Caco-2 (cell line): Measurements from ENCODE around the gene KIRREL3. TPM values are rescaled to one million over a fixed set of nuclear protein-coding genes. Genes with fewer than 3 reads are reported as not detected.

Experiments
- BruUV-seq: library from RNA; stranded (reverse); fragments of 400-500 nt; replicated peaks from 2 replicates; lab custom pipeline; 2021; lab: Mats Ljungman, UMichigan
- CTCF ChIA-PET: fragments of 300-600 bp; sonication (Branson Sonifier 250); formaldehyde crosslinking; loops from one replicate; lab custom pipeline; 2022; ENCODE audit warnings: antibody characterized with exemption; lab: Charles Lee
- POLR2A ChIA-PET: fragments of 300-600 bp; sonication (Branson Sonifier 250); formaldehyde crosslinking; loops from one replicate; lab custom pipeline; 2022; ENCODE audit warnings: antibody characterized with exemption; lab: Charles Lee
- DNase-seq, 2 experiments: peaks; one replicate each; pipeline versions ENCODE4 v3.0.0 to v3.0.0-alpha.2; 2020 to 2022
- H3K27me3 ChIP-seq: replicated peaks from 2 replicates; pipeline ENCODE4 v1.6.0; 2011; ENCODE audit warnings: low read length; ENCODE audit not compliant: control insufficient read depth, insufficient read depth
- H3K36me3 ChIP-seq: 2 replicates; pipeline ENCODE4 v1.5.1; 2011; ENCODE audit warnings: low read length; ENCODE audit not compliant: control insufficient read depth, insufficient read depth
- H3K4me1 ChIP-seq: fragments of 250-450 bp; sonication (Bioruptor Pico); 2 replicates; pipeline ENCODE4 v1.5.1; 2020; ENCODE audit warnings: mild to moderate bottlenecking
- H3K4me3 ChIP-seq: 2 replicates; pipeline ENCODE4 v1.5.1; 2011; ENCODE audit warnings: low read depth, mild to moderate bottlenecking, control low read depth, low read length
- H3K9me3 ChIP-seq: fragments of 250-450 bp; sonication (Bioruptor Pico); 2 replicates; pipeline ENCODE4 v1.5.1; 2020; ENCODE audit warnings: mild to moderate bottlenecking, moderate library complexity
- H3K27ac Mint-ChIP-seq: one replicate; pipeline ENCODE4 v1.8.0; 2022; ENCODE audit warnings: mixed read lengths; ENCODE audit not compliant: unreplicated experiment
- H3K27me3 Mint-ChIP-seq: one replicate; pipeline ENCODE4 v1.8.0; 2022; ENCODE audit warnings: mixed read lengths; ENCODE audit not compliant: insufficient read depth, unreplicated experiment
- H3K36me3 Mint-ChIP-seq: one replicate; pipeline ENCODE4 v1.8.0; 2022; ENCODE audit warnings: mild to moderate bottlenecking, mixed read lengths; ENCODE audit not compliant: insufficient read depth, unreplicated experiment
- H3K4me1 Mint-ChIP-seq: one replicate; pipeline ENCODE4 v1.8.0; 2022; ENCODE audit warnings: low read depth, mixed read lengths; ENCODE audit not compliant: unreplicated experiment
- H3K4me3 Mint-ChIP-seq: one replicate; pipeline ENCODE4 v1.8.0; 2022; ENCODE audit warnings: mild to moderate bottlenecking, moderate library complexity, mixed read lengths; ENCODE audit not compliant: unreplicated experiment
- H3K9me3 Mint-ChIP-seq: one replicate; pipeline ENCODE4 v1.8.0; 2022; ENCODE audit warnings: mixed read lengths; ENCODE audit not compliant: unreplicated experiment
- intact Hi-C: fragments of 100-400 bp; cut with micrococcal nuclease; formaldehyde crosslinking; loops from one replicate; pipeline ENCODE4 v1.10.0; 2022; ENCODE audit not compliant: unreplicated experiment
- total RNA-seq: library from RNA; stranded (reverse); gene quantifications from 2 replicates; pipeline ENCODE4 v1.2.3, GENCODE V29; 2022
- TF ChIP-seq, protein P1 (sequence below), 2 experiments: fragments of 200-600 bp in 1 of 2; IDR thresholded peaks; 1 replicate in 1 of 2; 2 replicates in 1 of 2; pipeline versions ENCODE4 v1.5.1 to v1.8.0; 2011 to 2022; ENCODE audit warnings: antibody characterized with exemption in 1 of 2, control low read depth in 1 of 2, inconsistent platforms in 1 of 2, low read depth in 1 of 2, low read length in 1 of 2, mild to moderate bottlenecking in 1 of 2, moderate library complexity in 1 of 2; ENCODE audit not compliant: insufficient read depth in 1 of 2, severe bottlenecking in 1 of 2, unreplicated experiment in 1 of 2

KIRREL3 gene
- total RNA-seq, 1 experiment from 2014 or later, result not detected

- Histone ChIP-seq H3K27me3 (peaks cover 4% of the 10 kb centered on the region), H3K36me3 (no peaks in the 10 kb centered on the region), H3K4me1 (no peaks in the 10 kb centered on the region), H3K9me3 (no peaks in the 10 kb centered on the region), H3K4me3 (no peak overlapping the region)
- DNase-seq, result no peak
- intact Hi-C loops, result no loop called here
- Mint-ChIP-seq H3K27me3 (peaks cover 34% of the 10 kb centered on the region), H3K9me3 (no peaks in the 10 kb centered on the region), H3K27ac (no peak overlapping the region), H3K4me3 (no peak overlapping the region), H3K4me1 (no peaks in the 10 kb centered on the region), H3K36me3 (no peaks in the 10 kb centered on the region)
- ChIA-PET POLR2A (no interaction called here), CTCF (no interaction called here)
- no TSS peak for BruUV-seq
- TF ChIP-seq, protein P1, sequence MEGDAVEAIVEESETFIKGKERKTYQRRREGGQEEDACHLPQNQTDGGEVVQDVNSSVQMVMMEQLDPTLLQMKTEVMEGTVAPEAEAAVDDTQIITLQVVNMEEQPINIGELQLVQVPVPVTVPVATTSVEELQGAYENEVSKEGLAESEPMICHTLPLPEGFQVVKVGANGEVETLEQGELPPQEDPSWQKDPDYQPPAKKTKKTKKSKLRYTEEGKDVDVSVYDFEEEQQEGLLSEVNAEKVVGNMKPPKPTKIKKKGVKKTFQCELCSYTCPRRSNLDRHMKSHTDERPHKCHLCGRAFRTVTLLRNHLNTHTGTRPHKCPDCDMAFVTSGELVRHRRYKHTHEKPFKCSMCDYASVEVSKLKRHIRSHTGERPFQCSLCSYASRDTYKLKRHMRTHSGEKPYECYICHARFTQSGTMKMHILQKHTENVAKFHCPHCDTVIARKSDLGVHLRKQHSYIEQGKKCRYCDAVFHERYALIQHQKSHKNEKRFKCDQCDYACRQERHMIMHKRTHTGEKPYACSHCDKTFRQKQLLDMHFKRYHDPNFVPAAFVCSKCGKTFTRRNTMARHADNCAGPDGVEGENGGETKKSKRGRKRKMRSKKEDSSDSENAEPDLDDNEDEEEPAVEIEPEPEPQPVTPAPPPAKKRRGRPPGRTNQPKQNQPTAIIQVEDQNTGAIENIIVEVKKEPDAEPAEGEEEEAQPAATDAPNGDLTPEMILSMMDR (IDR thresholded peaks at IDR 0.05; ENCODE audit: insufficient read depth in 1 of 2, low read depth in 1 of 2, low read length in 1 of 2, severe bottlenecking in 1 of 2, unreplicated experiment in 1 of 2), result no peak
Observed at GRCh38 chr11:126683766-126684728, 316.5 kb downstream of the KIRREL3 start.

DNA sequence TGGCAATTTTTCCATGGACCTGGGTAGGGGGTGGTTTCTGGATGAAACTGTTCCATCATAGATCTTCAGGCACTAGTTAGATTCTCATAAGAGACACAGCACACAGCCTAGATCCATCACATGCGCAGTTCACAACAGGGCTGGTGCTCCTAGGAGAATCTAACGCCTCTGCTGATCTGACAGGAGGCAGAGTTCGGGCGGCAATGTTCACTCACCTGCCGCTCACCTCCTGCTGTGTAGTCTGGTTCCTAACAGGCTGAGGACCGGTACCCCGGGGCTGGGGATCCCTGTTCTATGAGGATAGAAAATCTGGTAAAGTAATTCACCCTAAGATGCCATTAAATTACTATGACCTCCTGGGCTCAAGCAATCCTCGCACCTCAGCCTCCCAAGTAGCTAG is 318.0 kb downstream of the KIRREL3 start:
- H3K4me1 ChIP-seq, result no peaks in the 10 kb centered on the region
- no peaks in the 10 kb centered on the region for H3K36me3 ChIP-seq
- Mint-ChIP-seq H3K4me3 (no peak overlapping the region), H3K27ac (no peak overlapping the region), H3K36me3 (no peaks in the 10 kb centered on the region), H3K9me3 (no peaks in the 10 kb centered on the region), H3K27me3 (peaks cover 32% of the 10 kb centered on the region), H3K4me1 (no peaks in the 10 kb centered on the region)
- TF ChIP-seq, protein P1 (IDR thresholded peaks at IDR 0.05; ENCODE audit: insufficient read depth in 1 of 2, low read depth in 1 of 2, low read length in 1 of 2, severe bottlenecking in 1 of 2, unreplicated experiment in 1 of 2), result no peak
- H3K4me3 ChIP-seq, result no peak overlapping the region
- DNase-seq, result no peak
- no TSS peak for BruUV-seq
- intact Hi-C loops, result no loop called here
- H3K27me3 ChIP-seq, result peaks cover 4% of the 10 kb centered on the region
- H3K9me3 ChIP-seq, result no peaks in the 10 kb centered on the region
- CTCF ChIA-PET, result no interaction called here
- POLR2A ChIA-PET, result no interaction called here

- CTCF ChIA-PET, result no interaction called here
- H3K36me3 ChIP-seq, result no peaks in the 10 kb centered on the region
- peaks cover 1% of the 10 kb centered on the region for H3K27me3 ChIP-seq
- TF ChIP-seq, protein P1 (IDR thresholded peaks at IDR 0.05; ENCODE audit: insufficient read depth in 1 of 2, low read depth in 1 of 2, low read length in 1 of 2, severe bottlenecking in 1 of 2, unreplicated experiment in 1 of 2), result no peak
- POLR2A ChIA-PET, result no interaction called here
- no TSS peak for BruUV-seq
- Mint-ChIP-seq H3K9me3 (no peaks in the 10 kb centered on the region), H3K4me3 (no peak overlapping the region), H3K27ac (no peak overlapping the region), H3K27me3 (peaks cover 29% of the 10 kb centered on the region), H3K36me3 (no peaks in the 10 kb centered on the region), H3K4me1 (no peaks in the 10 kb centered on the region)
- H3K4me1 ChIP-seq, result no peaks in the 10 kb centered on the region
- no peak for DNase-seq
- intact Hi-C loops, result no loop called here
- H3K9me3 ChIP-seq, result no peaks in the 10 kb centered on the region
- H3K4me3 ChIP-seq, result no peak overlapping the region
Observed at GRCh38 chr11:126680700-126681099, 319.9 kb downstream of the KIRREL3 start.
